Anterior cingulate cortex (tissue), 58 donors: Measurements from ENCODE around the gene SLC22A13.
"Not testable (repeated sequence)": the region's sequence is repeated elsewhere in the genome, so short reads cannot be mapped to it uniquely, and the experiment has no call there.

ENCODE experiments used
- DNase-seq, 58 donors: peaks; one replicate each; lab custom pipeline; 2025; lab: John Stamatoyannopoulos, UW

Gene SLC22A13, protein sequence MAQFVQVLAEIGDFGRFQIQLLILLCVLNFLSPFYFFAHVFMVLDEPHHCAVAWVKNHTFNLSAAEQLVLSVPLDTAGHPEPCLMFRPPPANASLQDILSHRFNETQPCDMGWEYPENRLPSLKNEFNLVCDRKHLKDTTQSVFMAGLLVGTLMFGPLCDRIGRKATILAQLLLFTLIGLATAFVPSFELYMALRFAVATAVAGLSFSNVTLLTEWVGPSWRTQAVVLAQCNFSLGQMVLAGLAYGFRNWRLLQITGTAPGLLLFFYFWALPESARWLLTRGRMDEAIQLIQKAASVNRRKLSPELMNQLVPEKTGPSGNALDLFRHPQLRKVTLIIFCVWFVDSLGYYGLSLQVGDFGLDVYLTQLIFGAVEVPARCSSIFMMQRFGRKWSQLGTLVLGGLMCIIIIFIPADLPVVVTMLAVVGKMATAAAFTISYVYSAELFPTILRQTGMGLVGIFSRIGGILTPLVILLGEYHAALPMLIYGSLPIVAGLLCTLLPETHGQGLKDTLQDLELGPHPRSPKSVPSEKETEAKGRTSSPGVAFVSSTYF

GRCh38 chr3:38265604-38266307, at the start of gene SLC22A13:
Gene SLC22A13, plus strand, starts transcription at chr3:38265812. Its CDS starts 49 bp downstream, at chr3:38265861.
- DNase-seq: no peak

- no peak for DNase-seq
These were observed 45.9 kb upstream of the SLC22A13 start for GRCh38 chr3:38219609-38220197.

GRCh38 chr3:38221005-38221404, 44.6 kb upstream of the SLC22A13 start:
- DNase-seq: no peak

- DNase-seq: no peak
These were observed 43.5 kb upstream of the SLC22A13 start for GRCh38 chr3:38222032-38222634.

DNA sequence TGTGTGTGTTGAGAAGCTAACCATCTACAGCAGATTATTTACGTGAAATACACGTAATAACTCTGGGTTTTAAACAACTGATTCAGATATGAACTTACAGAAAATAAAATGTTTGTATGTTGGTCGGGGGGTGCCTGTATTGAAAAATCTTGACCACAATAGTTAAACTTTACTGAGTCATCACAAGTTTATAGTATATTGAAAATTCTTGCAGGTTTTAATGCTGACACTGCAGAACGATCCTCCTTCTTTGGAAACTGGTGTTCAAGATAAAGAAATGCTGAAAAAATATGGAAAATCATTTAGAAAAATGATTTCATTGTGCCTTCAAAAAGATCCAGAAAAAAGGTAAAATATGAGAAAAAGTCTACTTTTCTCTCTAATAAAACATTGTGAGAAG, 41.3 kb upstream of the SLC22A13 start:
- DNase-seq: no peak

- no peak for DNase-seq
These were observed 39.3 kb upstream of the SLC22A13 start for GRCh38 chr3:38226273-38226672.

- DNase-seq: no peak
These were observed 37.6 kb upstream of the SLC22A13 start for GRCh38 chr3:38227989-38228388.

- DNase-seq: no peak
These were observed 36.6 kb upstream of the SLC22A13 start for GRCh38 chr3:38229036-38229435.

DNA sequence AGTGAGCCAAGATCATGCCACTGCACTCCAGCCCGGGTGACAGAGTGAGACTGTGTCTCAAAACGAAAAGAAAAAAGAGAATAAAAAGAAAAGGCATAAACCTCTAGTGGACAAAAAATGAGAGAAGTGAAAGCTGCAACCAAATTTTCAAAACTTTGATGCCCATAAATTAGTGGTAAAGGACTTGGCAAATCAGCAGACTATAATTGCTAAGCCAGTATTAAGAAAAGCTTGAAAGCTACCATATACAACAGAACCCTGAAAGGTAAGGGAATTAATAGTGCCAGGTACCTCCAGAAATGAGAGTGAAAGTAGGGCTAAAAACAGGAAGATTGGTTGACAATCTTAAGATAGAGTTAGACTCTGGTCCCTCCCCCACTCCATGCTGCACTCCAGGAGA, 32.9 kb upstream of the SLC22A13 start:
- no peak for DNase-seq

- DNase-seq: no peak
These were observed 30.1 kb upstream of the SLC22A13 start for GRCh38 chr3:38235466-38235865.

- DNase-seq: no peak
These were observed 27.1 kb upstream of the SLC22A13 start for GRCh38 chr3:38238416-38239008.

- DNase-seq: not testable (repeated sequence)
These were observed 22.8 kb upstream of the SLC22A13 start for GRCh38 chr3:38242812-38243211.

- no peak for DNase-seq
These were observed 19.7 kb upstream of the SLC22A13 start for GRCh38 chr3:38245930-38246329.

- DNase-seq: no peak
These were observed 18.1 kb upstream of the SLC22A13 start for GRCh38 chr3:38247366-38248035.

GRCh38 chr3:38250198-38250597, 15.4 kb upstream of the SLC22A13 start:
- no peak for DNase-seq

GRCh38 chr3:38251197-38251596, 14.4 kb upstream of the SLC22A13 start:
- no peak for DNase-seq

GRCh38 chr3:38253704-38254103, 11.9 kb upstream of the SLC22A13 start:
- no peak for DNase-seq

DNA sequence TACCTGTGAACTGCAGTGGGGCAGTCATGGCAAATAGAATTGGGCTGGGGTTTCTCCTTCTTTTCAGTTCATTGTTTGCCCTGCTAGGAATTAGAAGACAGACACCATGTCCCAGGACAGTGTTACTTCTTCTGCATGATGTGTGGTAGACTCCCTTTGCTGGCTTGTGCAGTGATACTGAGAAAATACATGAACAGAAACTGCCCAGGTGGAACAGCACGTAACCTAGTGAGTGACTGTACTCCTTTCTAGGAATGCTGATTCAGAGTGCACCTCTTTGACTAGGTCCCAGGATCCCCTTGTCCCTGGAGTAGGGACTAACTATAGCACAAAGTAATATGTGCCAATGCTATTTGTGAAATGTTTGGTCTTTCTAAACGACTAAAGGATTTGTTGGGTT, 10.7 kb upstream of the SLC22A13 start:
- DNase-seq: no peak

DNA sequence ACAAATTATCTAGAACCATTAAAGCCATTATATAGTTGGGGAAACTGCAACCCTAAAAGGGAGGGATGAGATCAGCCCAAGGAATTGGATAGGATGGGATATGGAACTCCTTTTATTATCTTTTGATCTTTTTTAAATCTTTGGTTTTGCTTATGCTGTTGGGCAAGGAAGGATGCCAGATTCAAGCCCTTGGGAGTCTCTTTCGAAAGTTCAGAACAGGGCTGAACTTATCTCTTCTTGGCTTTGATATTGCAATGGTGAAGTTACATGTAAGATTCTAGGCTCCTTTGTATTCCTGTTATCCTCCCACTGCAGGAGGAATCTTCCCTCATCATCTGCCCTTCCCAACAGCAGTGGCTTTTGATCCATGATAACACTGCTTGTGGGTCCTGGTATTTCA, 10.0 kb upstream of the SLC22A13 start:
- no peak for DNase-seq

DNA sequence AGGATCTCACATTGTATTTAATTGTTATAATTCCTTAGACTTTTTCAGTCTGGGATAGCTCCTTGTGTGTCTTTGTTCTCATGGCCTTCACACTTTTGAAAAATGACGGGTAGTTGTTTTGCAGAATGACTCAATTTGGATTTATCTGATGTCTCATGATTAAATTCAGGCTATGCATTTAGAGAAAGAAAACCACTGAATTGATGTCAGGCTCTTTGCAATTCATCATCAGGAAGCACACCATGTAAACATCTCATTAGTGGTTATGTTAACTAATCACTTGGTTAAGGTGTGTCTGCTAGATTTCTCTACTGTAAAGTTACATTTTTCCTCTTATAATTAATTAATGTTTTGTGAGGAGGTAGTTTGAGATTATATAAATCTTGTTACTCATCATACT, 8.0 kb upstream of the SLC22A13 start:
- DNase-seq: no peak
